GM19463 (cell line): ENCODE measurements around the gene CARD16.

Source experiments
- ATAC-seq: cut with Tn5 transposase; IDR thresholded peaks from one replicate; pipeline ENCODE4 v1.9.1; 2021; ENCODE audit warnings: mild to moderate bottlenecking, moderate library complexity; ENCODE audit not compliant: unreplicated experiment

Gene CARD16

DNA sequence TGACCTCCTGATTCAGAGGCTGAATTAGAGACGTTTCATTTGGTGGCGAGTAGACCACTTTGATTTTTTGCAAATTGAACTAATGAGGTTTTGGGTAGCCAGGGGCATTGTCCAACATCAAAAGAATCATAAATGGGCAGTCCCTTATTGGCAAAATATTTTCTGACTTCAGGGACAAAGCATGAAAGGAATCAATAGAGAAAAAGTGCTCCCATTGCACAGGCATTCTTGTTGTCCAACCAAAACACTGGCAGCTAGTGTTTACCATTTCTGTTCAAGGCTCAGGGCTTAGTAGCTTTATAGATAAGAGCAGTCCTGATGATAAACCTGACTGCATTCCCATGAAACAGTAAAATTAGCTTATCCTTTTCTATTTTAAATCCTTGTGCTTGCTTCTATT lies 6.4 kb upstream of the CARD16 start:
- no peak for ATAC-seq

DNA sequence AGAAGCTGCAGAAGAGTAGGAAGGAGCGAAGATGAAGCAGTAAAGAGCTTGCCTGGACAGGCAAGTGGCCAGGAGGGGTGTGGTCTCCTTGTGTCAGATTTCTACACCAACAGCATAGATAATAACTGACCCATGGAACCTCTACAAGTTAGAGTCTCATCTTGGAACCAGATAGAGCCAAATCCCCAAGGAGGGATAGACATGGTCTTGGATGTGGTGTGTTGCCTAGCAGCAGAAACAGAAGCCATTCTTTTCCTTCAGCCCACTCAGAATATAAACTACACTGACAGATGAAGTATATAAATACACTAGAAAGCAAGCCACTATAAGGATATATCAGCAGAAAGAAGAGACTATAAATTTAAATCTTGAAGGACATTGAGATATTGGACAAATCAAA lies 4.3 kb upstream of the CARD16 start:
- ATAC-seq = no peak

- no peak for ATAC-seq
Observed at GRCh38 chr11:105046898-105047579, 1.9 kb upstream of the CARD16 start.

- no peak for ATAC-seq
Observed at GRCh38 chr11:105045676-105046296, 651 bp upstream of the CARD16 start.

DNA sequence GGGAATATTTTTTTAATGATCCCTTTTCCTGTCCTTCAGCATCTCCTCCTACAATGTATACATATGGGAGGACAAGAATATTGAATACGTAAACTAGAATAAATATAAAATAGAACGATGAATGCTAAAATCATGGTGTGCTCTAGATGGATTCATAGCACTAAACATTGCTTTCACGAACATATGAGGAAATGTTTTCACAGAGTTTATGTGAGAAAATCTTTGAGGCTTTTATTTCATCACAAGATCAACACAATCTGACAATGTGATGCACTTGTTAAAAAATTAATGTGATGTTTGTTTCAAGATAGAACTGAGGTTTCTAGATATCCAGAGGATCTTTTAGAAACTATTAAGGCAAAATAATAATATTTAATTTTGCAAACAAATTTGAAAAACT lies 3.0 kb downstream of the CARD16 start:
- ATAC-seq = no peak

DNA sequence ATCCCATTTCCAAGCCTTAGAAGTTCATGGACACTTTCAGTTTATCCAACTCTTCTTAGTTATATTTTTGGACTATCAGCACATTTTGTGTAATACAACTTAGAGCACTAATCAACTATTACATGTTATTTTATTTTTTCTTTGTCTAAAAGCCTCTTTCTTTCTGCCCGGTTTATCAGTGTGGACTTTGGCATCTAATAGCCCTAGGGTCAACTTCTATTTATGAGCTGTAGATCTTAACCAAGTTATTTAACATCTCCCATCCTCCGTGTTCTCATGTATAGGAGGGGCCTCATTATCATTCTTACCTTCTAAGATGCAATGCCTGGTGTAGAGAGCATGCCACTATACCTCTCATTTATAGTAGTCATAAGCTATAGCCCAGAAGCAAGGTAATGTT lies 4.4 kb downstream of the CARD16 start:
- no peak for ATAC-seq

- peak; percentile 90 for ATAC-seq
Observed at GRCh38 chr11:105034813-105035620, 10.1 kb downstream of the CARD16 start, which contains the start of gene CASP1. Gene CASP1, minus strand, starts transcription at chr11:105035144. Its CDS starts 31 bp downstream, at chr11:105035113.

GRCh38 chr11:105034388-105034787 lies 10.7 kb downstream of the CARD16 start:
- ATAC-seq = peak; percentile 2

- no peak for ATAC-seq
Observed at GRCh38 chr11:105033781-105034180, 11.4 kb downstream of the CARD16 start.

DNA sequence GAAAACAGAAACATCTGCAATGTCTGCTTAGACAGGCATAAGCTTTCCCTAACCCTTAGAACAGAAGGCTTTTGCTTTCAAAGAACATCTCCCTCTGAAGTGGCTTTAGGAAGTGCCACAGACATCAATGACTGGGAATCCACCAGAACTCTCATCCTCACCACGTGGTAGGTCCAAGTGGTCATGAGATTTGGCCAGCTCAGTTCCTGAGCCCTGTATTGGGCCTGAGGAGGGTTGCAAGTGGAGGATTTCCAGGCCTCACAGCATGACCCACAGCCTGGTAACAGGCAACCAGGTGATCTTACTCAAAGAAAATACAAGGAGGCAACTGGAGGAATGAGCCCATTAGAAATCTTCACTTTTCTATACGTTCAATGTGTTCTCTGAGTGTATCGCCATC lies 11.8 kb downstream of the CARD16 start:
- ATAC-seq = no peak

DNA sequence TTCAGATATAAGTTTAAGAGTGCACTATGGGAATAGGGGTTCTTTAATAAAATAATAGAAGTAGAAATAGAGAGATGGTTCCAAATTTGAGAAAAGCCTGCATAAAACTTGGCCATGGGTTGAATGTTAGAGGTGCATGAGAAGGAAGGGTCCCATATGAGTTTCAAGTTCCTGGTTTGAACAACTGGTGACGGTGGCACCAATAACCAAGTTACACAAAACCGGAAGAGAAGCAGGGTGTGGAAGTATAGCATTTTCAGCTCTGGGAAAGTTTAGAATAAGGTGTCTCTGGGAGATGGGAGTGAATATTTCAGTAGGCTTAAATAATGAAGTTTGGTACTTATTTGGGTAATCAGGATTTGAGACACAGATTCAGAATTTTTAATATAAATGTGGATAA lies 12.6 kb downstream of the CARD16 start:
- ATAC-seq = no peak

DNA sequence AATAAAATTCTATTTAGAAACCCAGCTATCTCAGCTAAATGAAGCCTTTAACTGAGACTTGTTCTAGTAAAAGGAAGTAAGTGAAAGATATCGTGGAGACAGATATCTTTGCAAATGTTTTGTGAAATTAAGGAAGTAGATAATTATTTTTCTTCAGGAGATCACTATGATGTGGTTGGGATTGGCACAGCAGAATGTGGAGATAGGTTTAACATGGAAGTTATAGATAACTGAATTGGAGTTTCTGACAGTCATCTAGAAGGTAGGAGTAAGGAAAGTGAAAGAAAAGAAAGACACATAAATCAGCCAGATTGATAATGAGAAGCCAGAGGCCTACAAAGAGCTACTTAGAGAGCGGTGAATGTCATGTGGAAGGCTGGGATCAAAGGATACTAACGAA lies 17.5 kb downstream of the CARD16 start:
- ATAC-seq = no peak

- ATAC-seq = no peak
Observed at GRCh38 chr11:105024394-105024793, 20.7 kb downstream of the CARD16 start.

- peak; percentile 56 for ATAC-seq
Observed at GRCh38 chr11:105023003-105023402, 22.1 kb downstream of the CARD16 start, which contains the start of gene CASP5. Gene CASP5, minus strand, starts transcription at chr11:105023168. Its CDS starts 32 bp downstream, at chr11:105023136.

DNA sequence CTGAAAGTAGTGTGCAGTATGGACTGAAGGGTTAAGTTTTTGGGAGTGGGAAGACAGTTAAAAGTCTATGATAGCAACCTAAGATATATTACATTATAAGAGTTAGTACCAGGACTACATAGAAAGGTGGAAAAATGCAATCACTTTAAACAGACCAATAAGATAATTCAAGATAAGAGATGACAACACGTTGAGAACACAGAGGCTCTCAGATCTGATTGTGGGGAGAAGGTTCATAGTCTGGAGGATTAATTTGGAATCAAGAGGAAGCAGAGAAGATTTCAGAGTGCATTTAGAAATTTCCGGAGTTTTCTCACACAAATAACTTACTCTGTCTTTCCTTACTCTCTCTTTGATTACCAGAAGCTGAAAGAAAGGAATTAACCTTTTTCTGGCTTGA lies 22.6 kb downstream of the CARD16 start:
- no peak for ATAC-seq

- ATAC-seq = no peak
Observed at GRCh38 chr11:105007463-105007862, 37.7 kb downstream of the CARD16 start.

DNA sequence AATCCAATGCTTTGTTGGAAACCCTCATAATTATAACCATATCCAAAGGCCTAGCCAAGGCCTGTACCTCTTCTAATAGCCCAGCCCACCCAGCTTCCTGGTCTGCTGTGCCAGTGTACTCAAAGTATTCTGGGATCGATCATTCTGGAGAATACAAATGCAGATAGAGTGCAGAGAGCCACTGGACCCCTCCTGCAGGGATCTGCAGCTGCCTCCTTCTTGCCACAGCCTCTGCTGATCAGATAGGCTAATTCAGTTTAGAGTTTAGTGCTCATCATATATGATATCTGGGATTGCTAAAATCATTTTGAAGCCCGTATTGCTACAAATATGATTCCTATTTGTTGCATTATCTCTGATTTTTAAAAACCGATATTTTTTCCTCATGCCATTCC lies 39.7 kb downstream of the CARD16 start:
- no peak for ATAC-seq

GRCh38 chr11:105004021-105004420 lies 41.1 kb downstream of the CARD16 start:
- ATAC-seq = no peak

GRCh38 chr11:105003151-105003550 lies 42.0 kb downstream of the CARD16 start:
- ATAC-seq = no peak

GRCh38 chr11:105000797-105001196 lies 44.3 kb downstream of the CARD16 start:
- peak; percentile 91 for ATAC-seq

DNA sequence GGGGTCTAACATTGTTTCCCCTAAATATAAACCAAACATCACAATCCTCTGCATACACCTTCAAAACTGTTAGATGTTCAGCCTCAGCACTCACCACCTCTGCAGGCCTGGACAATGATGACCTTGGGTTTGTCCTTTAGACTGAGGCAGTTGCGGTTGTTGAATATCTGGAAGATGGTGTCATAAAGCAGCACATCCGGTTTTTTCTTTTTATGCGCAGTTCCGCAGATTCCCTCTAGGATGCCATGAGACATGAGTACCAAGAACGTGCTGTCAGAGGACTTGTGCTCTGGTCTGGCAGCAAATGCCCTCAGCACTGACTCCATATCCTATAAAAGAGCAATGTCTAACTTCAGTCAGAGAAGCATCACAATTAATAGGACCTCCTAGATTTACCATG lies 45.0 kb downstream of the CARD16 start:
- no peak for ATAC-seq

DNA sequence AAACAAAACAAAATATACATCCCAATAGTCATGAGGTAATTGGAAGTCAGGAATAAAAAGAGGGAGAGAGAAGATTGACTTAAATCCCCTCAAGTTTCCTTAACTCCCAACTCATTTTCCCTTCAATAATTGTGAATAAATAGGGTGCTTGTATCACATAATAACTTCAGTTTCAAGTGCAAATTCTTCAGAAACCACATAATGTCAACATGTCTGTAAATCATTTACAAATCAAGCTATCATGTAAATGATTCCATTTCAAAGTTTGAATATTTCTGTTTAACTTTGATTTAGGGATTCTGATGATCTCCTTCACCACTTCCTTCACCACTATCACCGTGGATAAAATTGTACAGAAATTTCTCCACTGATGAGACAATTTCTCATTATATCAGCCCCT lies 45.4 kb downstream of the CARD16 start:
- no peak for ATAC-seq
